Keratinocyte (primary cell): ENCODE data around the gene ZNF335. TPM values are rescaled to one million over a fixed set of nuclear protein-coding genes. Genes with fewer than 3 reads are reported as not detected.

ENCODE experiments used
- DNase-seq: peaks from one replicate; pipeline ENCODE4 v3.0.0-alpha.2; 2011; ENCODE audit warnings: low read depth, missing footprints, low spot score
- FAIRE-seq: peaks from 2 replicates; lab custom pipeline; 2011; peaks lifted over from hg19 to GRCh38; lab: Jason Lieb, UNC
- H2AFZ ChIP-seq: 2 replicates; pipeline ENCODE4 v1.6.0; 2012; ENCODE audit warnings: low read length, control low read depth, inconsistent platforms; ENCODE audit not compliant: control insufficient read depth
- H3K27ac ChIP-seq: 2 replicates; pipeline ENCODE4 v1.5.1; 2011; ENCODE audit warnings: low read length; ENCODE audit not compliant: control insufficient read depth, insufficient read depth
- H3K27me3 ChIP-seq: 3 replicates; pipeline ENCODE4 v1.6.0; 2011; ENCODE audit warnings: low read length; ENCODE audit not compliant: control insufficient read depth, insufficient read depth; ENCODE audit errors: extremely low read depth
- H3K36me3 ChIP-seq, 2 experiments: 2 replicates in 1 of 2; 3 replicates in 1 of 2; pipeline ENCODE4 v1.5.1; 2011; ENCODE audit warnings: low read length in 2 of 2, mild to moderate bottlenecking in 1 of 2; ENCODE audit not compliant: control insufficient read depth in 2 of 2, insufficient read depth in 2 of 2; ENCODE audit errors: extremely low read depth in 1 of 2
- H3K4me1 ChIP-seq: 3 replicates; pipeline ENCODE4 v1.5.1; 2011; ENCODE audit warnings: low read length; ENCODE audit not compliant: control insufficient read depth, insufficient read depth; ENCODE audit errors: extremely low read depth
- H3K4me2 ChIP-seq: 3 replicates; pipeline ENCODE4 v1.6.0; 2011; ENCODE audit warnings: low read depth, low read length; ENCODE audit not compliant: control insufficient read depth, insufficient read depth; ENCODE audit errors: extremely low read depth
- H3K4me3 ChIP-seq, 3 experiments: fragments of 200-600 bp in 1 of 3; sonication (generic) in 1 of 3; 2 replicates in 2 of 3; 3 replicates in 1 of 3; pipeline ENCODE4 v1.5.1; 2011 to 2016; ENCODE audit warnings: low read length in 3 of 3, mild to moderate bottlenecking in 3 of 3, control low read depth in 2 of 3, inconsistent platforms in 1 of 3, low read depth in 1 of 3, mixed read lengths in 1 of 3, mixed run types in 1 of 3, moderate library complexity in 1 of 3; ENCODE audit not compliant: control insufficient read depth in 2 of 3, insufficient read depth in 2 of 3; ENCODE audit errors: extremely low read depth in 1 of 3
- H3K79me2 ChIP-seq: 2 replicates; pipeline ENCODE4 v1.6.0; 2012; ENCODE audit warnings: low read length; ENCODE audit not compliant: control insufficient read depth, insufficient read depth
- H3K9ac ChIP-seq: 3 replicates; pipeline ENCODE4 v1.6.0; 2011; ENCODE audit warnings: low read length; ENCODE audit not compliant: control insufficient read depth, insufficient read depth; ENCODE audit errors: extremely low read depth
- H3K9me1 ChIP-seq: 3 replicates; pipeline ENCODE4 v1.6.0; 2011; ENCODE audit warnings: low read length; ENCODE audit not compliant: control insufficient read depth, insufficient read depth; ENCODE audit errors: extremely low read depth
- H3K9me3 ChIP-seq: 2 replicates; pipeline ENCODE4 v1.5.1; 2012; ENCODE audit warnings: low read depth, low read length; ENCODE audit not compliant: control insufficient read depth
- H4K20me1 ChIP-seq: 3 replicates; pipeline ENCODE4 v1.6.0; 2011; ENCODE audit warnings: low read length; ENCODE audit not compliant: control insufficient read depth, insufficient read depth; ENCODE audit errors: extremely low read depth
- EZH2 ChIP-seq: IDR thresholded peaks from one replicate; pipeline ENCODE4 v1.6.1; 2012; ENCODE audit warnings: inconsistent platforms, mild to moderate bottlenecking, low read length, moderate library complexity
- dilution Hi-C: fragments of 300-500 bp; cut with MboI; formaldehyde crosslinking; loops from one replicate; pipeline ENCODE4 v1.7.0; 2020; ENCODE audit warnings: low sequenced_read_pairs; ENCODE audit not compliant: extremely low pct_ligation_motif_present
- polyA plus RNA-seq, 5 experiments: library from polyadenylated mRNA; depleted of rRNA in 3 of 5; stranded (reverse) in 3 of 5; stranded (forward) in 1 of 5; unstranded in 1 of 5; fragments of >200 nt; gene quantifications; 1 replicate in 1 of 5; 2 replicates in 3 of 5; 3 replicates in 1 of 5; pipeline versions ENCODE4 v1.2.1 to v1.2.3, GENCODE V29; 2011 to 2012; ENCODE audit warnings: missing spikeins in 2 of 5, low read depth in 1 of 5, low replicate concordance in 1 of 5
- TF ChIP-seq, protein P1 (sequence below), 3 experiments: IDR thresholded peaks in 1 of 3; conservative IDR thresholded peaks in 1 of 3; optimal IDR thresholded peaks in 1 of 3; 2 replicates in 2 of 3; 3 replicates in 1 of 3; pipeline versions ENCODE3 to v1.5.1; 2011; ENCODE audit warnings: low read length in 3 of 3, mild to moderate bottlenecking in 3 of 3, moderate library complexity in 2 of 3, control low read depth in 1 of 3, inconsistent platforms in 1 of 3; ENCODE audit not compliant: insufficient read depth in 2 of 3; ENCODE audit errors: extremely low read depth in 1 of 3

ZNF335 gene
- polyA plus RNA-seq, 1 donor (not counting 4 experiments of a cell fraction or from before 2014, with no cell fraction given) = 5.8 TPM

DNA sequence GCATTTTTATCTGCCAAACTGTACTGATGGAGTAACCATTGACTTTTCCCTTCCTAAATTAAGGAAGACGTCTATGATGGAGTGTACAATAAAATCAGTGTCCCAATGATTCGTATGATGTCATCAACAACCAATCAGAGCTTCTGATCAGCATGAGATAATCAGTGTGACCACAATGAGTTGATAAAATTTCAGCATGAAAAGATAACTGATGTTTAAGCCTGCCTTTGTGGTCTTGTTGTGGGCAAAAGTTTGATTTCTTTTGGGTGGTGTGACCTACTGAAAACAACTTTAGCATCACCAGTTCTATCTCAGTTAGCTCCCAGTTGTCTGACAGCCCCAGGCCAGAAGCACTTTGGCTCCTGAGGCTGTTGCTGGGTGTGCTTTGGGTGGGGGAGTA, 34.2 kb downstream of the ZNF335 start:
- H3K27ac ChIP-seq = no peak overlapping the region
- FAIRE-seq (no peak), DNase-seq (no peak)
- no peak overlapping the region for H3K4me2 ChIP-seq
- no peak for TF ChIP-seq EZH2
- TF ChIP-seq, protein P1, sequence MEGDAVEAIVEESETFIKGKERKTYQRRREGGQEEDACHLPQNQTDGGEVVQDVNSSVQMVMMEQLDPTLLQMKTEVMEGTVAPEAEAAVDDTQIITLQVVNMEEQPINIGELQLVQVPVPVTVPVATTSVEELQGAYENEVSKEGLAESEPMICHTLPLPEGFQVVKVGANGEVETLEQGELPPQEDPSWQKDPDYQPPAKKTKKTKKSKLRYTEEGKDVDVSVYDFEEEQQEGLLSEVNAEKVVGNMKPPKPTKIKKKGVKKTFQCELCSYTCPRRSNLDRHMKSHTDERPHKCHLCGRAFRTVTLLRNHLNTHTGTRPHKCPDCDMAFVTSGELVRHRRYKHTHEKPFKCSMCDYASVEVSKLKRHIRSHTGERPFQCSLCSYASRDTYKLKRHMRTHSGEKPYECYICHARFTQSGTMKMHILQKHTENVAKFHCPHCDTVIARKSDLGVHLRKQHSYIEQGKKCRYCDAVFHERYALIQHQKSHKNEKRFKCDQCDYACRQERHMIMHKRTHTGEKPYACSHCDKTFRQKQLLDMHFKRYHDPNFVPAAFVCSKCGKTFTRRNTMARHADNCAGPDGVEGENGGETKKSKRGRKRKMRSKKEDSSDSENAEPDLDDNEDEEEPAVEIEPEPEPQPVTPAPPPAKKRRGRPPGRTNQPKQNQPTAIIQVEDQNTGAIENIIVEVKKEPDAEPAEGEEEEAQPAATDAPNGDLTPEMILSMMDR (optimal IDR thresholded peaks at IDR 0.05 in 1 of 3, IDR thresholded peaks at IDR 0.05 in 1 of 3, conservative IDR thresholded peaks at IDR 0.05 in 1 of 3; ENCODE audit: extremely low read depth in 1 of 3, insufficient read depth in 2 of 3, low read length in 3 of 3) = no peak
- no peaks in the 10 kb centered on the region for H4K20me1 ChIP-seq
- peaks cover 33% of the 10 kb centered on the region for H3K79me2 ChIP-seq
- no peaks in the 10 kb centered on the region for H3K9me1 ChIP-seq
- H3K27me3 ChIP-seq = no peaks in the 10 kb centered on the region
- H2AFZ ChIP-seq = no peak overlapping the region
- no peak overlapping the region for H3K4me3 ChIP-seq
- dilution Hi-C loops = no loop called here
- H3K36me3 ChIP-seq = peaks cover 21 to 30% of the 10 kb centered on the region in 2 experiments
- H3K4me1 ChIP-seq = peaks cover 14% of the 10 kb centered on the region
- no peaks in the 10 kb centered on the region for H3K9me3 ChIP-seq
- no peak overlapping the region for H3K9ac ChIP-seq

GRCh38 chr20:45935416-45936046, 36.5 kb downstream of the ZNF335 start:
- Histone ChIP-seq H3K9ac (peak overlapping the region; percentile 99), H3K4me2 (peak overlapping the region; percentile 84), H3K27ac (peak overlapping the region; percentile 89), H3K4me3 (peak overlapping the region; percentile 89 to 100 (median 97)), H4K20me1 (no peaks in the 10 kb centered on the region), H3K79me2 (peaks cover 33% of the 10 kb centered on the region), H3K27me3 (no peaks in the 10 kb centered on the region), H3K9me1 (no peaks in the 10 kb centered on the region), H3K4me1 (peaks cover 14% of the 10 kb centered on the region), H3K36me3 (peaks cover 16 to 25% of the 10 kb centered on the region in 2 experiments), H3K9me3 (no peaks in the 10 kb centered on the region), H2AFZ (peak overlapping the region; percentile 90)
- TF ChIP-seq EZH2 = no peak
- TF ChIP-seq, protein P1 (optimal IDR thresholded peaks at IDR 0.05 in 1 of 3, IDR thresholded peaks at IDR 0.05 in 1 of 3, conservative IDR thresholded peaks at IDR 0.05 in 1 of 3; ENCODE audit: extremely low read depth in 1 of 3, insufficient read depth in 2 of 3, low read length in 3 of 3) = no peak
- dilution Hi-C loops = no loop called here
- FAIRE-seq (no peak), DNase-seq (no peak)
